Measurements from ENCODE around the gene SEMA7A.

SEMA7A gene

GRCh38 chr15:74442063-74442462 lies 8.3 kb upstream of the SEMA7A start:
- Histone ChIP-seq H3K9me3 (ENCODE audit: low read length) (no peaks in the 10 kb centered on the region), H3K4me2 (ENCODE audit: low read length) (no peak overlapping the region), H3K79me2 (ENCODE audit: insufficient read depth, low read length) (no peaks in the 10 kb centered on the region), H3K9me2 (ENCODE audit: low read depth, low read length) (no peaks in the 10 kb centered on the region), H3K27me3 (ENCODE audit: insufficient read depth, low read length) (no peaks in the 10 kb centered on the region), H3K4me1 (ENCODE audit: insufficient read depth, low read length, severe bottlenecking) (no peaks in the 10 kb centered on the region), H4K20me1 (ENCODE audit: insufficient read depth, low read length) (no peaks in the 10 kb centered on the region), H3K36me3 (ENCODE audit: insufficient read depth, low read length) (peaks cover 25% of the 10 kb centered on the region), H3K9ac (ENCODE audit: low read length) (no peak overlapping the region), H3K27ac (ENCODE audit: low read depth, low read length, poor library complexity, severe bottlenecking) (no peak overlapping the region), H2AFZ (ENCODE audit: low read length) (no peak overlapping the region), H3K4me3 (ENCODE audit: low read depth, low read length, poor library complexity, severe bottlenecking) (no peak overlapping the region), H3F3A (ENCODE audit: insufficient read depth, low read length) (no peaks in the 10 kb centered on the region)
- no peak for TF ChIP-seq EZH2 (IDR thresholded peaks at IDR 0.05; ENCODE audit: borderline replicate concordance, low read length)
- no peak for TF ChIP-seq CTCF (IDR thresholded peaks at IDR 0.05; ENCODE audit: low read length)

- no peak overlapping the region for H3K4me3 ChIP-seq (ENCODE audit: low read depth, low read length, poor library complexity, severe bottlenecking)
- no peak overlapping the region for H3K9ac ChIP-seq (ENCODE audit: low read length)
- H3F3A ChIP-seq (ENCODE audit: insufficient read depth, low read length), result no peaks in the 10 kb centered on the region
- no peak overlapping the region for H3K4me2 ChIP-seq (ENCODE audit: low read length)
- H2AFZ ChIP-seq (ENCODE audit: low read length), result no peak overlapping the region
- H4K20me1 ChIP-seq (ENCODE audit: insufficient read depth, low read length), result no peaks in the 10 kb centered on the region
- H3K9me2 ChIP-seq (ENCODE audit: low read depth, low read length), result no peaks in the 10 kb centered on the region
- no peaks in the 10 kb centered on the region for H3K27me3 ChIP-seq (ENCODE audit: insufficient read depth, low read length)
- peaks cover 18% of the 10 kb centered on the region for H3K36me3 ChIP-seq (ENCODE audit: insufficient read depth, low read length)
- no peaks in the 10 kb centered on the region for H3K79me2 ChIP-seq (ENCODE audit: insufficient read depth, low read length)
- TF ChIP-seq CTCF (IDR thresholded peaks at IDR 0.05; ENCODE audit: low read length) (no peak), EZH2 (IDR thresholded peaks at IDR 0.05; ENCODE audit: borderline replicate concordance, low read length) (no peak)
- no peaks in the 10 kb centered on the region for H3K4me1 ChIP-seq (ENCODE audit: insufficient read depth, low read length, severe bottlenecking)
- no peak overlapping the region for H3K27ac ChIP-seq (ENCODE audit: low read depth, low read length, poor library complexity, severe bottlenecking)
- H3K9me3 ChIP-seq (ENCODE audit: low read length), result no peaks in the 10 kb centered on the region
Observed at GRCh38 chr15:74441248-74441941, 7.6 kb upstream of the SEMA7A start.

GRCh38 chr15:74438721-74439316 lies 5.1 kb upstream of the SEMA7A start:
- H3F3A ChIP-seq (ENCODE audit: insufficient read depth, low read length), result no peaks in the 10 kb centered on the region
- no peaks in the 10 kb centered on the region for H3K9me3 ChIP-seq (ENCODE audit: low read length)
- H4K20me1 ChIP-seq (ENCODE audit: insufficient read depth, low read length), result no peaks in the 10 kb centered on the region
- H3K36me3 ChIP-seq (ENCODE audit: insufficient read depth, low read length), result no peaks in the 10 kb centered on the region
- H3K4me3 ChIP-seq (ENCODE audit: low read depth, low read length, poor library complexity, severe bottlenecking), result no peak overlapping the region
- H3K4me1 ChIP-seq (ENCODE audit: insufficient read depth, low read length, severe bottlenecking), result no peaks in the 10 kb centered on the region
- no peak overlapping the region for H3K4me2 ChIP-seq (ENCODE audit: low read length)
- H3K9ac ChIP-seq (ENCODE audit: low read length), result no peak overlapping the region
- no peaks in the 10 kb centered on the region for H3K9me2 ChIP-seq (ENCODE audit: low read depth, low read length)
- H3K27ac ChIP-seq (ENCODE audit: low read depth, low read length, poor library complexity, severe bottlenecking), result no peak overlapping the region
- no peaks in the 10 kb centered on the region for H3K27me3 ChIP-seq (ENCODE audit: insufficient read depth, low read length)
- TF ChIP-seq CTCF (IDR thresholded peaks at IDR 0.05; ENCODE audit: low read length), result peak; percentile 96
- TF ChIP-seq EZH2 (IDR thresholded peaks at IDR 0.05; ENCODE audit: borderline replicate concordance, low read length), result no peak
- no peaks in the 10 kb centered on the region for H3K79me2 ChIP-seq (ENCODE audit: insufficient read depth, low read length)
- H2AFZ ChIP-seq (ENCODE audit: low read length), result no peak overlapping the region
